Measurements from ENCODE around the gene CWH43. TPM values are rescaled to one million over a fixed set of nuclear protein-coding genes. Genes with fewer than 3 reads are reported as not detected.
"Not testable (repeated sequence)": the region's sequence is repeated elsewhere in the genome, so short reads cannot be mapped to it uniquely, and the experiment has no call there.

The CWH43 gene
- total and polyA plus RNA-seq, 2 donors (not counting 1 experiment from before 2014, with no cell fraction given): not detected

- Histone ChIP-seq H3K4me3 (ENCODE audit: control extremely low read depth in 1 of 5, extremely low read depth in 1 of 5, insufficient read depth in 1 of 5, low read depth in 2 of 5, low read length in 4 of 5) (no peak overlapping the region), H3K36me3 (replicated peaks in 1 of 2; ENCODE audit: control extremely low read depth in 1 of 2, control insufficient read depth in 1 of 2, extremely low read depth in 1 of 2, insufficient read depth in 2 of 2, low read length in 1 of 2) (no peaks in the 10 kb centered on the region), H4K20me1 (ENCODE audit: control insufficient read depth, insufficient read depth, low read length, poor library complexity, severe bottlenecking) (no peaks in the 10 kb centered on the region), H3K4me1 (ENCODE audit: control insufficient read depth in 2 of 2, insufficient read depth in 2 of 2, low read length in 2 of 2) (no peaks in the 10 kb centered on the region), H3K9me3 (ENCODE audit: control extremely low read depth in 1 of 3, control insufficient read depth in 2 of 3, insufficient read depth in 1 of 3, low read length in 2 of 3) (peaks cover 0 to 6% (median 0%) of the 10 kb centered on the region in 3 donors), H3K79me2 (ENCODE audit: control insufficient read depth, insufficient read depth, low read length) (no peaks in the 10 kb centered on the region), H3K4me2 (replicated peaks; ENCODE audit: low read depth, low read length, poor library complexity, severe bottlenecking) (no peak overlapping the region), H2AFZ (ENCODE audit: insufficient read depth, low read depth, low read length, poor library complexity, severe bottlenecking) (no peak overlapping the region), H3K27ac (ENCODE audit: low read length in 2 of 2) (no peak overlapping the region), H3K27me3 (replicated peaks in 1 of 4; ENCODE audit: control extremely low read depth in 1 of 4, control insufficient read depth in 3 of 4, insufficient read depth in 4 of 4, low read length in 3 of 4) (peaks cover 0 to 6% (median 2%) of the 10 kb centered on the region in 4 experiments), H3K9ac (ENCODE audit: low read length) (no peak overlapping the region)
- Mint-ChIP-seq H3K27me3 (peaks cover 29% of the 10 kb centered on the region), H3K4me3 (no peak overlapping the region), H3K27ac (no peak overlapping the region), H3K9me3 (ENCODE audit: insufficient read depth) (no peaks in the 10 kb centered on the region), H3K4me1 (no peaks in the 10 kb centered on the region)
- intact Hi-C loops (cut with micrococcal nuclease): no loop called here
- ATAC-seq (ENCODE audit: low read depth) (no peak), DNase-seq (no peak)
- 91% methylated on average over 1 of the region's 4 CpGs for whole genome bisulfite sequencing (ENCODE audit: insufficient coverage)
- TF ChIP-seq CTCF (IDR thresholded peaks at IDR 0.05) (no peak), EZH2 (IDR thresholded peaks at IDR 0.05; ENCODE audit: borderline replicate concordance, insufficient read depth, low read depth, low read length, poor library complexity, severe bottlenecking) (no peak)
- ChIA-PET POLR2A (no interaction called here), CTCF (interaction anchor here (1.4 to 1.7 kb wide), 2 partner anchors 14 to 371 kb away, joined by 6 to 8 read pairs; no protein-coding TSS in a partner anchor)
Measured at GRCh38 chr4:48949518-48950219, 36.4 kb upstream of the CWH43 start.

GRCh38 chr4:48954314-48954713 is 31.8 kb upstream of the CWH43 start:
- Histone ChIP-seq H3K36me3 (replicated peaks in 1 of 2; ENCODE audit: control extremely low read depth in 1 of 2, control insufficient read depth in 1 of 2, extremely low read depth in 1 of 2, insufficient read depth in 2 of 2, low read length in 1 of 2) (no peaks in the 10 kb centered on the region), H3K9me3 (ENCODE audit: control extremely low read depth in 1 of 3, control insufficient read depth in 2 of 3, insufficient read depth in 1 of 3, low read length in 2 of 3) (peaks cover 0 to 6% (median 0%) of the 10 kb centered on the region in 3 donors), H3K79me2 (ENCODE audit: control insufficient read depth, insufficient read depth, low read length) (no peaks in the 10 kb centered on the region), H3K9ac (ENCODE audit: low read length) (no peak overlapping the region), H3K4me3 (ENCODE audit: control extremely low read depth in 1 of 5, extremely low read depth in 1 of 5, insufficient read depth in 1 of 5, low read depth in 2 of 5, low read length in 4 of 5) (no peak overlapping the region), H3K27me3 (replicated peaks in 1 of 4; ENCODE audit: control extremely low read depth in 1 of 4, control insufficient read depth in 3 of 4, insufficient read depth in 4 of 4, low read length in 3 of 4) (peaks cover 0 to 3% (median 0%) of the 10 kb centered on the region in 4 experiments), H4K20me1 (ENCODE audit: control insufficient read depth, insufficient read depth, low read length, poor library complexity, severe bottlenecking) (no peaks in the 10 kb centered on the region), H3K27ac (ENCODE audit: low read length in 2 of 2) (no peak overlapping the region), H3K4me1 (ENCODE audit: control insufficient read depth in 2 of 2, insufficient read depth in 2 of 2, low read length in 2 of 2) (no peaks in the 10 kb centered on the region), H3K4me2 (replicated peaks; ENCODE audit: low read depth, low read length, poor library complexity, severe bottlenecking) (no peak overlapping the region), H2AFZ (ENCODE audit: insufficient read depth, low read depth, low read length, poor library complexity, severe bottlenecking) (peak overlapping the region; percentile 1)
- Mint-ChIP-seq H3K27ac (no peak overlapping the region), H3K27me3 (peaks cover 34% of the 10 kb centered on the region), H3K4me3 (no peak overlapping the region), H3K4me1 (no peaks in the 10 kb centered on the region), H3K9me3 (ENCODE audit: insufficient read depth) (no peaks in the 10 kb centered on the region)
- CTCF ChIA-PET: interaction anchor here (0.7 to 1.0 kb wide), 2 partner anchors 10 kb away, joined by 3 read pairs; no protein-coding TSS in a partner anchor
- DNase-seq (no peak), ATAC-seq (ENCODE audit: low read depth) (no peak)
- POLR2A ChIA-PET: no interaction called here
- WGBS (ENCODE audit: insufficient coverage): 100% methylated on average over 1 of the region's 2 CpGs
- TF ChIP-seq EZH2 (IDR thresholded peaks at IDR 0.05; ENCODE audit: borderline replicate concordance, insufficient read depth, low read depth, low read length, poor library complexity, severe bottlenecking) (no peak), CTCF (IDR thresholded peaks at IDR 0.05) (no peak)
- intact Hi-C loops (cut with micrococcal nuclease): no loop called here

- DNase-seq; H3K4me1 ChIP-seq (ENCODE audit: control insufficient read depth in 2 of 2, insufficient read depth in 2 of 2, low read length in 2 of 2); POLR2A ChIA-PET; H3K9me3 ChIP-seq (ENCODE audit: control extremely low read depth in 1 of 3, control insufficient read depth in 2 of 3, insufficient read depth in 1 of 3, low read length in 2 of 3); ATAC-seq (ENCODE audit: low read depth); H3K27ac ChIP-seq (ENCODE audit: low read length in 2 of 2); H3K4me2 ChIP-seq (replicated peaks; ENCODE audit: low read depth, low read length, poor library complexity, severe bottlenecking); H3K4me3 Mint-ChIP-seq; H3K4me3 ChIP-seq (ENCODE audit: control extremely low read depth in 1 of 5, extremely low read depth in 1 of 5, insufficient read depth in 1 of 5, low read depth in 2 of 5, low read length in 4 of 5); H3K36me3 ChIP-seq (replicated peaks in 1 of 2; ENCODE audit: control extremely low read depth in 1 of 2, control insufficient read depth in 1 of 2, extremely low read depth in 1 of 2, insufficient read depth in 2 of 2, low read length in 1 of 2); H3K9me3 Mint-ChIP-seq (ENCODE audit: insufficient read depth); H2AFZ ChIP-seq (ENCODE audit: insufficient read depth, low read depth, low read length, poor library complexity, severe bottlenecking); H3K27me3 ChIP-seq (replicated peaks in 1 of 4; ENCODE audit: control extremely low read depth in 1 of 4, control insufficient read depth in 3 of 4, insufficient read depth in 4 of 4, low read length in 3 of 4); H3K9ac ChIP-seq (ENCODE audit: low read length); H3K4me1 Mint-ChIP-seq; H3K27ac Mint-ChIP-seq; H4K20me1 ChIP-seq (ENCODE audit: control insufficient read depth, insufficient read depth, low read length, poor library complexity, severe bottlenecking); H3K79me2 ChIP-seq (ENCODE audit: control insufficient read depth, insufficient read depth, low read length); intact Hi-C loops (cut with micrococcal nuclease): not testable (repeated sequence)
- peaks cover 22% of the 10 kb centered on the region for H3K27me3 Mint-ChIP-seq
- CTCF ChIA-PET: interaction anchor here (1.1 to 2.2 kb wide), 2 partner anchors 374 to 378 kb away, joined by 3 to 16 read pairs; no protein-coding TSS in a partner anchor
- 96% methylated on average over 4 of the region's 5 CpGs for WGBS (ENCODE audit: insufficient coverage)
Measured at GRCh38 chr4:48957366-48957765, 28.7 kb upstream of the CWH43 start.
